AG04449 (cell line): ENCODE data around the gene UNC79.
"Not testable (repeated sequence)": the region's sequence is repeated elsewhere in the genome, so short reads cannot be mapped to it uniquely, and the experiment has no call there.

ENCODE experiments used
- CTCF ChIA-PET: fragments of 350-600 bp; formaldehyde crosslinking; extraction: SDS; loops from one replicate; lab custom pipeline; 2021; ENCODE audit warnings: antibody characterized with exemption; lab: Yijun Ruan, JAX
- POLR2A ChIA-PET: fragments of 400-600, 350-600 bp; formaldehyde crosslinking; extraction: SDS; loops from one replicate; lab custom pipeline; 2020; ENCODE audit warnings: antibody characterized with exemption, inconsistent platforms; lab: Yijun Ruan, JAX
- DNase-seq: peaks from one replicate; pipeline ENCODE4 v3.0.0-alpha.2; 2010; ENCODE audit warnings: low read depth, low spot score
- H3K4me3 ChIP-seq: 2 replicates; pipeline ENCODE4 v1.5.1; 2011; ENCODE audit warnings: low read depth, mild to moderate bottlenecking, control low read depth, low read length
- TF ChIP-seq, protein P1 (sequence below): IDR thresholded peaks from one replicate; pipeline ENCODE4 v1.5.1; 2011; ENCODE audit warnings: mild to moderate bottlenecking, moderate library complexity, low read length, control low read depth, inconsistent platforms; ENCODE audit not compliant: insufficient read depth; ENCODE audit errors: missing control alignments

The UNC79 gene

DNA sequence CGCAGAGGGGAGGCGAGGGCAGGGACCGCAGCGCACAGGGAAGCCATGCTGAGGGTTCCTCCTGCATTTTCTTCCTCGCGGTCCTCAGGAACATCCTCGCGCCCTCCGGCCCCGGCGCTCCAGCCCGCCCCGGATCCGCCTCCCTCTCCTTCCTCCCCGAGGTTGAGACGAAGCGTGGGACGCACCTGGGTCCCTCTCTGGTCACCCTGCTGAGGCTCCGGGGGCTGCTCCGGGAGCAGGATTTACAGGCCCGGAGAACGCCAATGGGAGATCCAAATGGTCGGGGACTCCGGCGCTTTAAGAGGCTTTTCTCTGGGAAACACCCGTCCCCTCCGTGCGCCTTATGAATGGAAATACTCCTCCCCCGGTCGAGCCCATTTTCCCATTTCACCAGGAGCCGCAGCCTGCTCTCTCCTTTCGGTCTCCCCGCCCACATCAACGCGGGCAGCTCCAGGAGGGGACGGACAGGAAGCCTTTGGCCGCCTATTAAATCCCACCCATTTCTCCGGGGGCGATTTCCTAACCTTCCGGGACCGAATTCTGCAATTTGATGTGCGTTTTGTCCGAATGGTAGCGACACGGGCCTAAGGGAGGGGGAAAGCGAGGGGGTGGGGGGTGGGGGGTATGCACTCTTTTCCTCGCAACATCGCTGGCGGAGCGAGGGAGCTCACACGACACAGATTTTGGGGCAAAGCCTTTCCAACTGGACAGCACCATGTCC, at the start of gene UNC79:
Gene UNC79 (plus strand): TSS at position 625 of the 721 bp plus-strand sequence. CDS start 91 bp downstream, at position 716.
- no peak for DNase-seq
- TF ChIP-seq, protein P1, sequence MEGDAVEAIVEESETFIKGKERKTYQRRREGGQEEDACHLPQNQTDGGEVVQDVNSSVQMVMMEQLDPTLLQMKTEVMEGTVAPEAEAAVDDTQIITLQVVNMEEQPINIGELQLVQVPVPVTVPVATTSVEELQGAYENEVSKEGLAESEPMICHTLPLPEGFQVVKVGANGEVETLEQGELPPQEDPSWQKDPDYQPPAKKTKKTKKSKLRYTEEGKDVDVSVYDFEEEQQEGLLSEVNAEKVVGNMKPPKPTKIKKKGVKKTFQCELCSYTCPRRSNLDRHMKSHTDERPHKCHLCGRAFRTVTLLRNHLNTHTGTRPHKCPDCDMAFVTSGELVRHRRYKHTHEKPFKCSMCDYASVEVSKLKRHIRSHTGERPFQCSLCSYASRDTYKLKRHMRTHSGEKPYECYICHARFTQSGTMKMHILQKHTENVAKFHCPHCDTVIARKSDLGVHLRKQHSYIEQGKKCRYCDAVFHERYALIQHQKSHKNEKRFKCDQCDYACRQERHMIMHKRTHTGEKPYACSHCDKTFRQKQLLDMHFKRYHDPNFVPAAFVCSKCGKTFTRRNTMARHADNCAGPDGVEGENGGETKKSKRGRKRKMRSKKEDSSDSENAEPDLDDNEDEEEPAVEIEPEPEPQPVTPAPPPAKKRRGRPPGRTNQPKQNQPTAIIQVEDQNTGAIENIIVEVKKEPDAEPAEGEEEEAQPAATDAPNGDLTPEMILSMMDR, result no peak
- H3K4me3 ChIP-seq, result no peak within 1 kb of the TSS
- POLR2A ChIA-PET, result no interaction called here
- CTCF ChIA-PET, result no interaction called here

GRCh38 chr14:93381644-93382043, 49.1 kb upstream of the UNC79 start:
- H3K4me3 ChIP-seq, result no peak overlapping the region
- ChIA-PET POLR2A (no interaction called here), CTCF (no interaction called here)
- DNase-seq, result no peak
- TF ChIP-seq, protein P1, result no peak

DNA sequence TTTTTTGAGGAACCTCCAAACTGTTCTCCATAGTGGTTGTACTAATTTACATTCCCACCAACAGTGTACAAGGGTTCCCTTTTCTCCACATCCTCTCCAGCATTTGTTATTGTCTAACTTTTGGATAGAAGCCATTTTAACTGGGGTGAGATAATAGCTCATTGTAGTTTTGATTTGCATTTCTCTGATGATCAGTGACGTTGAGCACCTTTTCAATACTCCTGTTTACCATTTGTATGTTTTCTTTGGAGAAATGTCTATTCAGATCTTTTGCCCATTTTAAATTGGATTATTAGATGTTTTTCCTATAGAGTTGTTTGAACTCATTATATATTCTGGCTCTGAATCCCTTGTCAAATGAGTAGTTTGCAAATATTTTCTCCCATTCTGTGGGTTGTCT, 46.5 kb upstream of the UNC79 start:
- H3K4me3 ChIP-seq, CTCF ChIA-PET, DNase-seq, POLR2A ChIA-PET: not testable (repeated sequence)

DNA sequence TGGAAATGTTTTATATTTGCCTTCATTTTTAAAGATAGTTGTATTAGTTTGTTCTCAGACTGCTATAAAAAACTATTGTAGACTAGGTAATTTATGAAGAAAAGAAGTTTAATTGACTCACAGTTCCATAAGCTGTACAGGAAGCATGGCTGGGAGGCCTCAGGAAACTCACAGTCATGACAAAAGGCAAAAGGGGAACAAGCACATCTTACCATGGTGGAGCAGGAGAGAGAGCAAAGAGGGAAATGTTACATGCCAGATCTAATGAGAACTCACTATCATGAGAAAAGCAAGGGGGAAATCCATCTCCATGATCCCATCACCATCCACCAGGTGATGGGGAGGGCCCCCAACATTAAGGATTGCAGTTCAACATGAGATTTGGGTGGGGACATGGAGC, 35.5 kb upstream of the UNC79 start:
- H3K4me3 ChIP-seq, result no peak overlapping the region
- no peak for DNase-seq
- CTCF ChIA-PET, result no interaction called here
- POLR2A ChIA-PET, result no interaction called here
- TF ChIP-seq, protein P1, result no peak

- TF ChIP-seq, protein P1, result no peak
- POLR2A ChIA-PET, result no interaction called here
- CTCF ChIA-PET, result no interaction called here
- DNase-seq, result no peak
- no peak overlapping the region for H3K4me3 ChIP-seq
These were observed 34.3 kb upstream of the UNC79 start for GRCh38 chr14:93396456-93396855.

GRCh38 chr14:93398491-93398890, 32.2 kb upstream of the UNC79 start:
- ChIA-PET CTCF (no interaction called here), POLR2A (no interaction called here)
- DNase-seq, result no peak
- no peak overlapping the region for H3K4me3 ChIP-seq
- TF ChIP-seq, protein P1, result no peak

- TF ChIP-seq, protein P1, result no peak
- ChIA-PET POLR2A (no interaction called here), CTCF (no interaction called here)
- no peak overlapping the region for H3K4me3 ChIP-seq
- DNase-seq, result no peak
These were observed 27.8 kb upstream of the UNC79 start for GRCh38 chr14:93402951-93403350.
